ENCODE measurements around the gene HOXC13.

Gene HOXC13

DNA sequence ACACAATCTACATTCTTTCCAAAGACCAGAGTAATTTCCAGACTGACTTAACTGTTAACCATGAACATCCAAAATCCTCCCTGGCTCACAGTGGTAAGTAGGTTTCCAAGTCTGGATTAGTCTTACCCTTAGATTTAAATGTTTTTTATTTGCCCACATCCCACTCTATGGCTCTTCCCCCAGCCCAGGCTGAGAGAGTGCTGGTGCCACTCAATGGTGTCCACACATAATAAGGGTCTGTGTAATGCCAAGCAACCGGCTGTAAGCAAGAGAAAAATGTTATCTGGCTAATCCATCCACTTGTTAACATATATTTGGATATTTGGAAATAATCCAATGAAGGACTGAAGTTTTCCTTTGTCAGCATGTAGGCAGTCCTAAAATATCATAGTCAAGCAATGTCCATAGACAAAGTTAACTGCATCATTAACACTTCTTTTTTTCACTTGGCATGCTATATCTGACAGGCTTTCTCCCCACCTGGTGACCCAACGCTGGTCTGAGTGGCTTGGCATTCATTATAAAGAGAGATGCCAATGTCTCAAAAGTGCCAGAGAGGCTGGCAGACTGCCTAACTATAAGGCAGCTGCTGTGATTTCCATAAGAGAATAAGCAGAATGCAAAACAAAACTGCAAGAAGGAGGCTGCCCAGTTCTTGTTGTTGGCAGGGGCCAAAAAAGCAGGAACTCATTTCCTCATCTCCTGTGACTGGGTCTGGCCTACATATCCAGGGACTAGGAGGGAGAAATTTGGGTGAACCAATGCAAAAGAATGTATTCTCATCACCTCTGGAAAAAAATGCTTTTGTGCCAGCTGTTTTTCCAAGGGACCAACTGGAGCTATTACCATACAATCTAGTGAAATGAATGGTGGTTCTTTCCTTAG is 13.9 kb upstream of the HOXC13 start:
- DNase-seq (ENCODE audit: low read depth): no peak
- no peak overlapping the region for H3K4me3 ChIP-seq (ENCODE audit: control insufficient read depth, low read depth, low read length)
- TF ChIP-seq CTCF (conservative IDR thresholded peaks at IDR 0.05; ENCODE audit: control insufficient read depth, insufficient read depth, low read depth, low read length): no peak

DNA sequence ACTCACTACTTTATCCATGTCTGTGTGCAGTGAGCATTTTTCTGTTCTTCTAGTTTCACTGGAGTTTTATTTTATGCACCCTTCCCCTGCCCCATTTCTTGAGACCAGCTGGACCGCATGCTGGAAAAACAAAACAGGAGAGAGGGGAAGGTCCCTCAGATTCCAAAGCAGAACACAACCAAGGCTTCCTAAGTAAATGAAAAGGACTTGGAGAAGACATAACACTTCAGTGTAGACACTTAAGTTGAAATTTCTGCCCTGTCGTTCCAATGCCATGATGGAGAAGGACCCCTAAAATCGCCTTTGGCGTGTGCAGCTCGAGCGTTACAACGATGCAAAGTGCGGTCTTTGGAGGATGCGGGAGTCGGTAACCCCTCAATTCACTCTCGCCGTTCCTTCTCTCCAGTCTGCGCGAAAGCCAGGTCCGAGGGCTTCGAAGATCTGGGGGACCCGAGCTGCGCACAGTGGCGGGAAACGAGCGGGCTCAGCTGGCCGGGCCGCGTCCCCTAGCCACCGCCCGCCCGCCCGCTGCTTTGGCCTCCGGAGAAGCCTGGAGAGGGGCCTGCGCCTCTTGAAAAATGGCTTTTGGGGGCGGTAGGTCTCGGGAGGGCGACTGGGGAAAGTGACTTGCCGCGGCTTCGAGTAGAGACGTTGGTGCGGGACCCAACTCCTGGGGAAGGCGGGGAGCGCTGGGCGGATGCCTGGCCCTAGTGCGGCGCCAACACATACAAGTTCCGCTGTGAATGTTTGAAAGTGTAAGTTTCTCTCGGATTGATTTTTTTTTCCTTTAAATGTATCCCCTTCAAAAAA is 11.2 kb upstream of the HOXC13 start:
- no peak for TF ChIP-seq CTCF (conservative IDR thresholded peaks at IDR 0.05; ENCODE audit: control insufficient read depth, insufficient read depth, low read depth, low read length)
- DNase-seq (ENCODE audit: low read depth): no peak
- no peak overlapping the region for H3K4me3 ChIP-seq (ENCODE audit: control insufficient read depth, low read depth, low read length)

DNA sequence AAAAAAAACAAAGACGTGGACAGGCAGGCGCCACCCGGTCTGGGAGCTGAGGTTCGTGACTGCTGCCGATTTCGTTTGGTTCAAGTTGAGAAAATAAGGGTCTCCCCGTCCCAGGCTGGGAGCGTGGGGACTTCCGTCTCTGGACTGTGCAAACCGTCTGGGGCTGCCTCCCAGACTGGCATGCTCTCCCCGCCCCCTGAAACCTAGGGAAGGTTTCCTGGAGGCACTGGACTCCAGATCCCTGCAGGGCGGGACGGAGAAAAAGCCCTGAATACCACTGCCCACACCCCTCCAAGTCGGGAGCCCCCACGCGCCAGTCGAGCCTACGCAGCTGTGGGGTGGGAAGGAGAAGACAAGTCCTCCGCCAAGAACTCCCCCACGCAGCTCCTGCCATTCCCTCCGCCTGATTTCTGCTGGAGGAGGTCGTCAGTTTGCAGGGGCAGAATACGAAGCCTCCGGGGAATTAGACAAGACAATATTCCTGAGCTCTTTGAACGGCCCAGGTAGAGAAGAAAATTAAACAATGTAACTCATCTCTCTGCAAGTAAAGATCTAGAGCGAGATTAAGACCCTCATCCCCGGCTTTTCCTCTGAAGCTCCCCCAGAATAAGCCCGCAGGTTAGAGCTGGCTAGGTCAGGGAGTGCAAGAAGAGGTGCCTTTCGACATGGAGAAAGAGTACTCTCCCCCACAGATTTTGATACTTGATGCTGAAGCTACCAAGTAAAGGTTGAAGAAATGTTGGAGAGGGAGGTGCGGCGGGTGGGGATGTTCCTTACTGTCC is 10.4 kb upstream of the HOXC13 start:
- no peak overlapping the region for H3K4me3 ChIP-seq (ENCODE audit: control insufficient read depth, low read depth, low read length)

DNA sequence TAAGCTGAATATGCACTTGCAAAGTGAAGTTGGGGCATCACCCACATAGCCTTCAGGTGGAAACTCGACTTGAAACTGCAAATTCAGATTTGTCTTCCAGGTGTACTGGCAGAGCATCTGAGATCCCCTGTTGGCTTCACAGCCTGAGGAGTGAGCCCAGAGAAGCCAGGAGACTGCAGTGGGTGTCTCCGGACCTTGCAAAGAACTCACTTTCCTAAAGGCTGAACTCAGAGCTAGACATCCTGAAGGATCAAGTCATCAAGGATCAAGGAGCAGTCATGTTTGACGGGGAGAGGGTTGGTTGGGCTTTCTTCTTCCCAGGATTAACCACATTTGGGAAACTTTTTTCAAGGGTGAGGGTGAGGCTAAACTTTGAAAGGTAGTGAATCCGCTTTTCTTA is 9.1 kb upstream of the HOXC13 start:
- no peak for TF ChIP-seq CTCF (conservative IDR thresholded peaks at IDR 0.05; ENCODE audit: control insufficient read depth, insufficient read depth, low read depth, low read length)
- H3K4me3 ChIP-seq (ENCODE audit: control insufficient read depth, low read depth, low read length): no peak overlapping the region
- DNase-seq (ENCODE audit: low read depth): no peak

More for the DNA sequence above, 10.4 kb upstream of the HOXC13 start:
- no peak for TF ChIP-seq CTCF (conservative IDR thresholded peaks at IDR 0.05; ENCODE audit: control insufficient read depth, insufficient read depth, low read depth, low read length)
- DNase-seq (ENCODE audit: low read depth): no peak

GRCh38 chr12:53930591-53931255 is 7.9 kb upstream of the HOXC13 start:
- DNase-seq (ENCODE audit: low read depth): no peak
- no peak for TF ChIP-seq CTCF (conservative IDR thresholded peaks at IDR 0.05; ENCODE audit: control insufficient read depth, insufficient read depth, low read depth, low read length)
- no peak overlapping the region for H3K4me3 ChIP-seq (ENCODE audit: control insufficient read depth, low read depth, low read length)
